ENCODE data around the gene APOBEC2.
A peak's percentile ranks its signal among the peaks of the same experiment; 100 is the strongest.

APOBEC2 gene

DNA sequence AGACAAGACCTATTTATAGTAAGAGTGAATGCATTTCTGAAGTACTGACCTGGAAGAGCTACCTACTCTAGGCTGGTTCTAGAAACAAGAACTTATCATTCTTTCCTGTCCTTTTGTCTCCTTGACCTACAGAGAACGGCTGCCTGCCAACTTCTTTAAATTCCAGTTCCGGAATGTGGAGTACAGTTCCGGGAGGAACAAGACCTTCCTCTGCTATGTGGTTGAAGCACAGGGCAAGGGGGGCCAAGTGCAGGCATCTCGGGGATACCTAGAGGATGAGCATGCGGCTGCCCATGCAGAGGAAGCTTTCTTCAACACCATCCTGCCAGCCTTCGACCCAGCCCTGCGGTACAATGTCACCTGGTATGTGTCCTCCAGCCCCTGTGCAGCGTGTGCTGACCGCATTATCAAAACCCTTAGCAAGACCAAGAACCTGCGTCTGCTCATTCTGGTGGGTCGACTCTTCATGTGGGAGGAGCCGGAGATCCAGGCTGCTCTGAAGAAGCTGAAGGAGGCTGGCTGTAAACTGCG, 8.3 kb downstream of the APOBEC2 start:
- TF ChIP-seq, protein P1, sequence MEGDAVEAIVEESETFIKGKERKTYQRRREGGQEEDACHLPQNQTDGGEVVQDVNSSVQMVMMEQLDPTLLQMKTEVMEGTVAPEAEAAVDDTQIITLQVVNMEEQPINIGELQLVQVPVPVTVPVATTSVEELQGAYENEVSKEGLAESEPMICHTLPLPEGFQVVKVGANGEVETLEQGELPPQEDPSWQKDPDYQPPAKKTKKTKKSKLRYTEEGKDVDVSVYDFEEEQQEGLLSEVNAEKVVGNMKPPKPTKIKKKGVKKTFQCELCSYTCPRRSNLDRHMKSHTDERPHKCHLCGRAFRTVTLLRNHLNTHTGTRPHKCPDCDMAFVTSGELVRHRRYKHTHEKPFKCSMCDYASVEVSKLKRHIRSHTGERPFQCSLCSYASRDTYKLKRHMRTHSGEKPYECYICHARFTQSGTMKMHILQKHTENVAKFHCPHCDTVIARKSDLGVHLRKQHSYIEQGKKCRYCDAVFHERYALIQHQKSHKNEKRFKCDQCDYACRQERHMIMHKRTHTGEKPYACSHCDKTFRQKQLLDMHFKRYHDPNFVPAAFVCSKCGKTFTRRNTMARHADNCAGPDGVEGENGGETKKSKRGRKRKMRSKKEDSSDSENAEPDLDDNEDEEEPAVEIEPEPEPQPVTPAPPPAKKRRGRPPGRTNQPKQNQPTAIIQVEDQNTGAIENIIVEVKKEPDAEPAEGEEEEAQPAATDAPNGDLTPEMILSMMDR (IDR thresholded peaks at IDR 0.05; ENCODE audit: insufficient read depth, missing control alignments): no peak
- FAIRE-seq: no peak
- no peak for DNase-seq (ENCODE audit: insufficient read length, low spot score)

DNA sequence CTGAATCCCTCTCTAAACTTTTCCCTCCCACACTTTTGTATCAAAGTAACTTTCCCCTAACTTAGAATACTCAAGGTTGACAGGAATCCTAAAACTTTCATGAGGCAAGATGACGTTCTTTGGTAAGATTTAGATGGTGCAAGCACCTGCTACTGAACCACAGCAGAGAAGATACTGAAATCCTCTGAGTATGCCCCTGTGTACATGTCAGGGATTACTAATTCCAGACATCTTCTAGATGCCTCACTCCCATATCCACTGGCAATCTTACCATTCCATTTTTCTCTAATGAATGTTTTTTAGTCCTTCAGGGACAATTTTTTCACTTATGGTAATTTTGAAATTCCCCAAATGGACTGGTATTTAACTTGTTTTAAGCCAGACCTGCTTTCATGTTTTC, 9.1 kb downstream of the APOBEC2 start:
- TF ChIP-seq, protein P1 (IDR thresholded peaks at IDR 0.05; ENCODE audit: insufficient read depth, missing control alignments): no peak
- no peak for DNase-seq (ENCODE audit: insufficient read length, low spot score)
- FAIRE-seq: no peak

DNA sequence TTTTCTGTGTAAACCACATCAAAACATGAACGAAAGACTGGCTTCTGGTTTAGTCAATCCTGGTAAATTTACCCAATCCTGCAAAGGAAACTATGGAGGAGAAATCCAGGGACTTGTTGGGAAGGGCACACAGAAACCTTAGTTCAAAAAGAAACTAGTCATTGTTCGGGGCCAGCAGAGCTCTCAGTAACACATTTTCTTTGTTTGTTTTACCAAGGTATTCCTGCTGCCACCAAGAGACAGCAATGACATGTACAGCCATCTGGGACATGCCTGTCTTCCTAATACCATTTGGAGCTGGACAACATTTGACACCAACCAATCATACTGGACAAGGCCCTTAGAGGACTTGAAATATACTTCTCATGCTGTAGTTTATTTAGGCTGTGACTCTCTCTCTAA, 10.9 kb downstream of the APOBEC2 start:
- TF ChIP-seq, protein P1 (IDR thresholded peaks at IDR 0.05; ENCODE audit: insufficient read depth, missing control alignments): no peak
- DNase-seq (ENCODE audit: insufficient read length, low spot score) (no peak), FAIRE-seq (no peak)

GRCh38 chr6:41064841-41065240, 11.8 kb downstream of the APOBEC2 start:
- FAIRE-seq (no peak), DNase-seq (ENCODE audit: insufficient read length, low spot score) (no peak)
- TF ChIP-seq, protein P1 (IDR thresholded peaks at IDR 0.05; ENCODE audit: insufficient read depth, missing control alignments): no peak

- FAIRE-seq (no peak), DNase-seq (ENCODE audit: insufficient read length, low spot score) (no peak)
- TF ChIP-seq, protein P1 (IDR thresholded peaks at IDR 0.05; ENCODE audit: insufficient read depth, missing control alignments): no peak
These were observed 12.6 kb downstream of the APOBEC2 start for GRCh38 chr6:41065550-41066026.

DNA sequence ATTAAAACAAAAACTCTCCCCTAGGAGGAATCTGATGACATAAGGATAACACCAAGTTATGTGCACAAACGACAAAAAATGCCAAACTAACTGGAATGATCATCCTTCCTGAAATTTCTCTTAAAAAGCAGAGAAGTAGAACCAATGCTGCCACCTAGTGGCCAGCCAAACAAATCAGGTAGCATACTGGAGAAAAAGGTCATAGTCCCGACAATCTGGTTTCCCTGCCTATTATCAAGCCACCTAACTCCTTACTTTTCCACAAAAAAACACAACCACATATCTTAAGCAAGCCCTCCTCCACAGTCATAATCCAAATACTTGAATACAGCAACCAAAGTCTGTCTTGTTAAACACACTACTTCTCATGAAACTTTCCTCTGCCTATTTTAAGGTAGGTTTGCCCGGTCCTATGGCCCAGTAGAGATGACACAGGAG, 13.9 kb downstream of the APOBEC2 start:
- no peak for DNase-seq (ENCODE audit: insufficient read length, low spot score)

DNA sequence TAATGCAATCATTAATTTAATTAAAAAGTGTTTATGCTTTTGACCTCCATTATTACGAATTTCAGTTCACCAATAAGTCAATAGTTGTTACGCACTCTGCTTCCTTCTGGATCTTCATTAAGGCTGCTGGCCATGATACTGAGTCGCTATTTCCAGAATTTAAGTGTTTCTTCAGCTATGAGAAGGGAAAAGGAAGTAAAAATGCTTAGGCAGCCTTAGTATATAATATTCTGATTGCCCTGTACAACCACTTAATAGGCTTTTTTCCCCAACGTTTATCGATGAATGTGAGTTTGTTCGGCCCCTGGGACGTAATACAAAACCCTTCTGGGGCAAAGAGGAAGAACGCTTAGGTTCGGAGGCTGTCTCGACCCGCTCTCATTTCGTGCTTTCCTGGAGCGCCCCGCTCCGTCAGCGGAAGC, 18.5 kb downstream of the APOBEC2 start:
- FAIRE-seq: no peak
- DNase-seq (ENCODE audit: insufficient read length, low spot score): no peak
- TF ChIP-seq, protein P1 (IDR thresholded peaks at IDR 0.05; ENCODE audit: insufficient read depth, missing control alignments): no peak

More for the DNA sequence above, 13.9 kb downstream of the APOBEC2 start:
- TF ChIP-seq, protein P1 (IDR thresholded peaks at IDR 0.05; ENCODE audit: insufficient read depth, missing control alignments): peak; percentile 82
- FAIRE-seq: peak; percentile 11
